RPMI7951 (cell line): ENCODE results near the gene WNT10A. TPM values are rescaled to one million over a fixed set of nuclear protein-coding genes. Genes with fewer than 3 reads are reported as not detected.
A peak's percentile ranks its signal among the peaks of the same experiment; 100 is the strongest.

Experiments used
- DNase-seq: peaks from one replicate; pipeline ENCODE4 v3.0.0-alpha.2; 2012; ENCODE audit warnings: low read depth
- total RNA-seq: library from RNA; depleted of rRNA; stranded (reverse); fragments of >200 nt; shearing (Covaris generic); gene quantifications from 2 replicates; pipeline ENCODE4 v1.2.3, GENCODE V29; 2014

WNT10A gene
- total RNA-seq, 1 experiment from 2014 or later, result 0.72 TPM

- peak; percentile 56 for DNase-seq
Measured at GRCh38 chr2:218857371-218858137, 23.1 kb upstream of the WNT10A start.

GRCh38 chr2:218858138-218858445 is 22.6 kb upstream of the WNT10A start:
- no peak for DNase-seq

- DNase-seq, result no peak
Measured at GRCh38 chr2:218858671-218859555, 21.7 kb upstream of the WNT10A start.

GRCh38 chr2:218859556-218859987 is 21.1 kb upstream of the WNT10A start, which contains the start of gene WNT6:
WNT6 (plus strand) TSS chr2:218859805; CDS start chr2:218860038, 233 bp downstream.
- DNase-seq, result no peak

- DNase-seq, result no peak
Measured at GRCh38 chr2:218859988-218860831, 20.4 kb upstream of the WNT10A start.

- peak; percentile 97 for DNase-seq
Measured at GRCh38 chr2:218860950-218861381, 19.7 kb upstream of the WNT10A start.

GRCh38 chr2:218861645-218862318 is 18.9 kb upstream of the WNT10A start:
- DNase-seq, result no peak

GRCh38 chr2:218863021-218863520 is 17.6 kb upstream of the WNT10A start:
- no peak for DNase-seq

- no peak for DNase-seq
Measured at GRCh38 chr2:218865396-218865795, 15.3 kb upstream of the WNT10A start.

GRCh38 chr2:218865999-218866398 is 14.7 kb upstream of the WNT10A start:
- DNase-seq, result no peak

GRCh38 chr2:218867900-218868299 is 12.8 kb upstream of the WNT10A start:
- DNase-seq, result no peak

GRCh38 chr2:218869064-218869463 is 11.6 kb upstream of the WNT10A start:
- DNase-seq, result no peak

GRCh38 chr2:218870984-218871344 is 9.7 kb upstream of the WNT10A start:
- no peak for DNase-seq

- no peak for DNase-seq
Measured at GRCh38 chr2:218871345-218872302, 9.0 kb upstream of the WNT10A start.

- no peak for DNase-seq
Measured at GRCh38 chr2:218872645-218873358, 7.8 kb upstream of the WNT10A start.

- no peak for DNase-seq
Measured at GRCh38 chr2:218873359-218874194, 7.1 kb upstream of the WNT10A start.

- DNase-seq, result no peak
Measured at GRCh38 chr2:218875692-218876246, 4.9 kb upstream of the WNT10A start.
